ENCODE results near the gene CDC34. TPM values are rescaled to one million over a fixed set of nuclear protein-coding genes. Genes with fewer than 3 reads are reported as not detected.
A peak's percentile ranks its signal among the peaks of the same experiment; 100 is the strongest.
"Not testable (repeated sequence)": the region's sequence is repeated elsewhere in the genome, so short reads cannot be mapped to it uniquely, and the experiment has no call there.

Gene CDC34
- total RNA-seq, 1 donor from 2014 or later: 96.5 TPM

- peaks cover 10% of the 10 kb centered on the region for H3K27me3 ChIP-seq (ENCODE audit: low read depth)
- no peak for TF ChIP-seq CTCF (IDR thresholded peaks at IDR 0.05; ENCODE audit: borderline replicate concordance)
- H3K4me1 ChIP-seq: peaks cover 79% of the 10 kb centered on the region
- no peak overlapping the region for H3K4me3 ChIP-seq
- no peak for DNase-seq
- intact Hi-C loops (cut with micrococcal nuclease): no loop called here
- peaks cover 52% of the 10 kb centered on the region for H3K36me3 ChIP-seq
- H3K9me3 ChIP-seq (replicated peaks): no peaks in the 10 kb centered on the region
- H3K27ac ChIP-seq (replicated peaks): peak overlapping the region; percentile 60
Measured at GRCh38 chr19:581399-582111, 50.0 kb downstream of the CDC34 start.

- no peak for DNase-seq
- peak overlapping the region; percentile 60 for H3K27ac ChIP-seq (replicated peaks)
Measured at GRCh38 chr19:582497-583197, 51.1 kb downstream of the CDC34 start.

DNA sequence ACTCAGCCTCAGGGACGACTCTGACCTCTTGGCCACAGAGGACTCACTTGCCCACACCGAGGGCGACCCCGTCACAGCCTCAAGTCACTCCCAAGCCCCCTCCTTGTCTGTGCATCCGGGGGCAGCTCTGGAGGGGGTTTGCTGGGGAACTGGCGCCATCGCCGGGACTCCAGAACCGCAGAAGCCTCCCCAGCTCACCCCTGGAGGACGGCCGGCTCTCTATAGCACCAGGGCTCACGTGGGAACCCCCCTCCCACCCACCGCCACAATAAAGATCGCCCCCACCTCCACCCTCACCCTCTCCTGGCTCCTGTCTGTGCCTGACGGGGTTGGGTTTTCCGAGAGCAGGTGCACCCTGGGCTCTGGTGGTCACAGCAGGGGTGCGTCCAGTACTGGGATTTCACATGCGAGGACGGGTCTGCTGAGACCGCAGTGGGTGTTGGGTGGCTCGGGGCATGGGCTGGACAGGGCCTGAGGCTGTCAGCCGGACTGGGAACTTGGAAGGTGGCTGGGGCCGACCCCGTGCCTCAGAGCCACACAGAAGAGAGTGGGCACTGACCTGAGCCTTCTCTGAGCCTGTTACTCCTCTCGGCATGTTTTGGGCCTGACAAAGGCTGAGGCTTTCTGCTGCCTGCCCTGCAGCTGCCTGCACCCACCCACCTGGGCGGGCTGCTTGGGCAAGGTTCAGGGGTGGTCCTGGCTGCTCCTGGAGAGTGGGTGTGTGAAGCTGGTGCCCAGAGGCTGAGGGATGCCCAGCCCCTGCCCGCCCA lies 51.8 kb downstream of the CDC34 start:
- Histone ChIP-seq H3K36me3 (peaks cover 46% of the 10 kb centered on the region), H3K27ac (replicated peaks) (peak overlapping the region; percentile 60), H3K4me1 (peaks cover 70% of the 10 kb centered on the region), H3K9me3 (replicated peaks) (no peaks in the 10 kb centered on the region), H3K4me3 (no peak overlapping the region), H3K27me3 (ENCODE audit: low read depth) (peaks cover 28% of the 10 kb centered on the region)
- no peak for TF ChIP-seq CTCF (IDR thresholded peaks at IDR 0.05; ENCODE audit: borderline replicate concordance)
- DNase-seq: no peak
- intact Hi-C loops (cut with micrococcal nuclease): no loop called here

More at GRCh38 chr19:582497-583197, 51.1 kb downstream of the CDC34 start:
- Histone ChIP-seq H3K27me3 (ENCODE audit: low read depth) (peaks cover 21% of the 10 kb centered on the region), H3K9me3 (replicated peaks) (no peaks in the 10 kb centered on the region), H3K36me3 (peaks cover 52% of the 10 kb centered on the region), H3K4me1 (peaks cover 70% of the 10 kb centered on the region), H3K4me3 (no peak overlapping the region)
- TF ChIP-seq CTCF (IDR thresholded peaks at IDR 0.05; ENCODE audit: borderline replicate concordance): no peak
- intact Hi-C loops (cut with micrococcal nuclease): no loop called here

DNA sequence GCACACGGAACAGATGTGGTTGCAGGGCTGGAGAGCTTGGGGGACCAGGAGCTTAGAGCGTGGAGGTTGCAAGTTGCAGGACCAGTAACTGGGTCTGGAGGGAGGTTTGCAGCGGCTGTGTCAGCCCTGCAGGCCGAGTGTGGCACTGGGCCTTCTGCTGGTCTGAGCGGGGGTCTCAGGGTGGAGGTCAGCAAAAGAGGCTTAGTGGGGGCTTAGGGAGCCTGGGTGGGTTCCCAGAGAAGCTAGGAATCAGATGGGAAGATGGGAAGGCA lies 52.3 kb downstream of the CDC34 start:
- peaks cover 45% of the 10 kb centered on the region for H3K36me3 ChIP-seq
- peaks cover 34% of the 10 kb centered on the region for H3K27me3 ChIP-seq (ENCODE audit: low read depth)
- intact Hi-C loops (cut with micrococcal nuclease): no loop called here
- TF ChIP-seq CTCF (IDR thresholded peaks at IDR 0.05; ENCODE audit: borderline replicate concordance): no peak
- H3K4me1 ChIP-seq: peaks cover 70% of the 10 kb centered on the region
- no peaks in the 10 kb centered on the region for H3K9me3 ChIP-seq (replicated peaks)
- no peak for DNase-seq
- no peak overlapping the region for H3K4me3 ChIP-seq
- H3K27ac ChIP-seq (replicated peaks): peak overlapping the region; percentile 60

GRCh38 chr19:584240-585001 lies 52.9 kb downstream of the CDC34 start:
- H3K36me3 ChIP-seq: peaks cover 43% of the 10 kb centered on the region
- peak; percentile 89 for TF ChIP-seq CTCF (IDR thresholded peaks at IDR 0.05; ENCODE audit: borderline replicate concordance)
- H3K9me3 ChIP-seq (replicated peaks): no peaks in the 10 kb centered on the region
- peak; percentile 56 for DNase-seq
- peak overlapping the region; percentile 60 for H3K27ac ChIP-seq (replicated peaks)
- H3K4me3 ChIP-seq: no peak overlapping the region
- peaks cover 70% of the 10 kb centered on the region for H3K4me1 ChIP-seq
- peaks cover 39% of the 10 kb centered on the region for H3K27me3 ChIP-seq (ENCODE audit: low read depth)
- intact Hi-C loops (cut with micrococcal nuclease): no loop called here

- peaks cover 40% of the 10 kb centered on the region for H3K27me3 ChIP-seq (ENCODE audit: low read depth)
- intact Hi-C loops (cut with micrococcal nuclease): not testable (repeated sequence)
Measured at GRCh38 chr19:585146-585545, 53.6 kb downstream of the CDC34 start.

More at GRCh38 chr19:585146-585545, 53.6 kb downstream of the CDC34 start:
- Histone ChIP-seq H3K4me1 (peaks cover 64% of the 10 kb centered on the region), H3K36me3 (peaks cover 35% of the 10 kb centered on the region)
- H3K4me3 ChIP-seq; H3K9me3 ChIP-seq (replicated peaks); DNase-seq; H3K27ac ChIP-seq (replicated peaks): not testable (repeated sequence)
